ENCODE measurements around the gene TUBGCP3. TPM values are rescaled to one million over a fixed set of nuclear protein-coding genes. Genes with fewer than 3 reads are reported as not detected.

TUBGCP3 gene, protein sequence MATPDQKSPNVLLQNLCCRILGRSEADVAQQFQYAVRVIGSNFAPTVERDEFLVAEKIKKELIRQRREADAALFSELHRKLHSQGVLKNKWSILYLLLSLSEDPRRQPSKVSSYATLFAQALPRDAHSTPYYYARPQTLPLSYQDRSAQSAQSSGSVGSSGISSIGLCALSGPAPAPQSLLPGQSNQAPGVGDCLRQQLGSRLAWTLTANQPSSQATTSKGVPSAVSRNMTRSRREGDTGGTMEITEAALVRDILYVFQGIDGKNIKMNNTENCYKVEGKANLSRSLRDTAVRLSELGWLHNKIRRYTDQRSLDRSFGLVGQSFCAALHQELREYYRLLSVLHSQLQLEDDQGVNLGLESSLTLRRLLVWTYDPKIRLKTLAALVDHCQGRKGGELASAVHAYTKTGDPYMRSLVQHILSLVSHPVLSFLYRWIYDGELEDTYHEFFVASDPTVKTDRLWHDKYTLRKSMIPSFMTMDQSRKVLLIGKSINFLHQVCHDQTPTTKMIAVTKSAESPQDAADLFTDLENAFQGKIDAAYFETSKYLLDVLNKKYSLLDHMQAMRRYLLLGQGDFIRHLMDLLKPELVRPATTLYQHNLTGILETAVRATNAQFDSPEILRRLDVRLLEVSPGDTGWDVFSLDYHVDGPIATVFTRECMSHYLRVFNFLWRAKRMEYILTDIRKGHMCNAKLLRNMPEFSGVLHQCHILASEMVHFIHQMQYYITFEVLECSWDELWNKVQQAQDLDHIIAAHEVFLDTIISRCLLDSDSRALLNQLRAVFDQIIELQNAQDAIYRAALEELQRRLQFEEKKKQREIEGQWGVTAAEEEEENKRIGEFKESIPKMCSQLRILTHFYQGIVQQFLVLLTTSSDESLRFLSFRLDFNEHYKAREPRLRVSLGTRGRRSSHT
- total RNA-seq (10 to 100 TPM; 21.3 to 58.0 (median 37.7) TPM), polyA plus RNA-seq (10 to 100 TPM; 19.4 to 20.4 TPM)
- long read RNA-seq, donor 1, transcript TUBGCP3-201 (22 exons, 3,899 nt), result major isoform, 5 of 37 reads
- long read RNA-seq, donor 1, partial matches to known transcripts, result 24 of 37 reads
- long read RNA-seq, donor 1, other reads (novel, unspliced or antisense), result 6 of 37 reads
- long read RNA-seq, donor 2, transcript TUBGCP3-201 (22 exons, 3,899 nt), result major isoform, 7 of 9 reads
- long read RNA-seq, donor 2, partial matches to known transcripts, result 0 of 9 reads
- long read RNA-seq, donor 2, other reads (novel, unspliced or antisense), result 0 of 9 reads
- long read RNA-seq, donor 3, transcript TUBGCP3-201 (22 exons, 3,899 nt), result major isoform, 53 of 74 reads
- long read RNA-seq, donor 3, partial matches to known transcripts, result 7 of 74 reads
- long read RNA-seq, donor 3, other reads (novel, unspliced or antisense), result 11 of 74 reads

DNA sequence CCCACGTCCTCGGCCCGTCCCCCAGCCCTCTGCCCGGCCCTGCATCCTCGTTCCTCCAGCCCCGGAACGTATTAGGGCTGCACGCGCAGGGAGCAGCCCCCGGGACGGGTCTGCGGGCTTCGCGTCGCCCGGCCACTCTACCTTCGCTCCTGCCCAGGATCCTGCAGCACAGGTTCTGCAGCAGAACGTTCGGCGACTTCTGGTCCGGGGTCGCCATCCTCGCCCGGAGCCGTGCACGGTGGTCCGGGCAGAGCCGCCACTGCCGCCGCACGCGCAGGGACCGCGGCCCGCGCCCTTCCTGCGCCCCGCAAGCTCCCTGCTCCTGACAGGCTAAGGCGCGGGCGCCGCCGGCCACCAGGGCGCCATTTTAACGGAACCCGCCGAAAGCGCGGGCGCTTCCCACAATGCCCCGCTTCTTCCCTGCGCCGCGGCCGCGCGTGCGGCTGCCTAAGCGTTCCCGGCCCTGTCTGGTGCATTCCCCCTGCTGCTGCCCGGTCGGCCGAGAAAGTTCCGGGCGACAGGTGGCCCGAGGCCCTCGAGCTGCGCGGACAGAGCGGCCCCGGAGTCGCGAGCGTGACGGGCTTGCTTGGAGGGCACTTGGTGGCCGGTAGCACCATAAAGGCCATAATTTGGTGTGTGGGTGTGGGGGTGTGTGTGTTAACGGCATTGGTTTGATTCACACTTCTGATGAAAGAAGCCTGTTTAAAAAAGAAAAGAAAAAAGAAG lies at the start of gene TUBGCP3:
TUBGCP3 (minus strand) TSS at position 390 of the 726 bp plus-strand sequence; CDS start at position 217, 173 bp downstream.
- H3K9me3 ChIP-seq, result no peaks in the 10 kb centered on the region
- DNase-seq, result peak; percentile 80 to 90 (median 84)
- no peaks in the 10 kb centered on the region for H3K36me3 ChIP-seq
- H3K27me3 ChIP-seq, result no peaks in the 10 kb centered on the region
- H3K4me1 ChIP-seq (ENCODE audit: insufficient read depth), result peaks cover 9% of the 10 kb centered on the region
- peak within 1 kb of the TSS; percentile 98 for H3K4me3 ChIP-seq
- peak within 1 kb of the TSS; percentile 82 to 95 for H3K27ac ChIP-seq
- intact Hi-C loops (cut with DNase I), result no loop called here
- 0 to 1% (median 0%) methylated on average over 76 to 77 of the region's 77 CpGs for WGBS, 3 donors
- no peak for TF ChIP-seq EP300 (IDR thresholded peaks at IDR 0.05)
- TF ChIP-seq, protein P1, sequence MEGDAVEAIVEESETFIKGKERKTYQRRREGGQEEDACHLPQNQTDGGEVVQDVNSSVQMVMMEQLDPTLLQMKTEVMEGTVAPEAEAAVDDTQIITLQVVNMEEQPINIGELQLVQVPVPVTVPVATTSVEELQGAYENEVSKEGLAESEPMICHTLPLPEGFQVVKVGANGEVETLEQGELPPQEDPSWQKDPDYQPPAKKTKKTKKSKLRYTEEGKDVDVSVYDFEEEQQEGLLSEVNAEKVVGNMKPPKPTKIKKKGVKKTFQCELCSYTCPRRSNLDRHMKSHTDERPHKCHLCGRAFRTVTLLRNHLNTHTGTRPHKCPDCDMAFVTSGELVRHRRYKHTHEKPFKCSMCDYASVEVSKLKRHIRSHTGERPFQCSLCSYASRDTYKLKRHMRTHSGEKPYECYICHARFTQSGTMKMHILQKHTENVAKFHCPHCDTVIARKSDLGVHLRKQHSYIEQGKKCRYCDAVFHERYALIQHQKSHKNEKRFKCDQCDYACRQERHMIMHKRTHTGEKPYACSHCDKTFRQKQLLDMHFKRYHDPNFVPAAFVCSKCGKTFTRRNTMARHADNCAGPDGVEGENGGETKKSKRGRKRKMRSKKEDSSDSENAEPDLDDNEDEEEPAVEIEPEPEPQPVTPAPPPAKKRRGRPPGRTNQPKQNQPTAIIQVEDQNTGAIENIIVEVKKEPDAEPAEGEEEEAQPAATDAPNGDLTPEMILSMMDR (IDR thresholded peaks at IDR 0.05), result peak in 1 of 3 donors; percentile 55

DNA sequence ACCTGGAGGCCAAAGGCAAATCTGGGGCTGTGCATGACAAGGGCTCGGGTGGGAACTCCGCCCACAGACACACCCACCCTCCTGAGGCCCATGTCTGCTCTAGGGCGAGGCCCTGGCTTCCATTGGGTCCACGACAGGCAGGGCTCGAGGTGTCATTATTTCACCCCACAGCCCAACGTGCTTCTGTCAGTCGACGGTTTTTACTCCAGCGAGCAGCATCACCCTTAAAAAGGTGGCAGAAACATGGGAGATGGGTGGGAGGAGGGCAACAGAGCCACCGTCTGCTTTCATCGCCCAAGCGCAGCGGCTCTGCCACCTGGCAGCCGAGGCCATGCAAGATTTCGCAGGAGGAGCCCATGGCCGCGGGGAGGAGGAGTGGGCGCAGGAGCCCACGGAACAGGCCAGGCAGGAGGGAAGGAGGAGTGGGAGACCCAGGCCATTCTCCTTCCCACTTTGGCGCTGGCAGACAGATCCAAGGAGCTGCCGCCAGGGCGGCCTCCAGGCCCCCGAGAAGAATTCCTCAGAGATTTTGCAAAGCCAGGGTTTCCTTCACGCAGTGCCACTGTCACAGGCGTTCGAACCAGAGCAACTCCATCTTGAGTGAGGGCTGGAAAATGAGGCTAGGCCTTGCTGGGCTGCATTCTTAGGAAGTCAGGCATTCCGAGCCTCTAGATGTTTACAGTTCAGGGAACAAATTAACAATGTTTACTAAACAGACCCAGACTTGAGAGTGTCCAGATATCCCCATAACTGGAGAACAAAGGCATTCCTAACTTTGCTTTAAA lies 49.3 kb upstream of the TUBGCP3 start:
- Histone ChIP-seq H3K27me3 (no peaks in the 10 kb centered on the region), H3K4me3 (no peak overlapping the region), H3K36me3 (no peaks in the 10 kb centered on the region), H3K9me3 (no peaks in the 10 kb centered on the region), H3K27ac (no peak overlapping the region), H3K4me1 (ENCODE audit: insufficient read depth) (no peaks in the 10 kb centered on the region)
- TF ChIP-seq, protein P1 (IDR thresholded peaks at IDR 0.05), result no peak
- TF ChIP-seq POLR2A (IDR thresholded peaks at IDR 0.05) (no peak), EP300 (IDR thresholded peaks at IDR 0.05) (no peak)
- intact Hi-C loops (cut with DNase I), result loop anchor here in 1 of 4 donors (5.0 kb wide), 1 partner anchor 240 kb away; no protein-coding TSS in a partner anchor
- WGBS, 3 donors, result 77 to 79% (median 78%) methylated on average over 27 of the region's 27 CpGs
- no peak for DNase-seq

DNA sequence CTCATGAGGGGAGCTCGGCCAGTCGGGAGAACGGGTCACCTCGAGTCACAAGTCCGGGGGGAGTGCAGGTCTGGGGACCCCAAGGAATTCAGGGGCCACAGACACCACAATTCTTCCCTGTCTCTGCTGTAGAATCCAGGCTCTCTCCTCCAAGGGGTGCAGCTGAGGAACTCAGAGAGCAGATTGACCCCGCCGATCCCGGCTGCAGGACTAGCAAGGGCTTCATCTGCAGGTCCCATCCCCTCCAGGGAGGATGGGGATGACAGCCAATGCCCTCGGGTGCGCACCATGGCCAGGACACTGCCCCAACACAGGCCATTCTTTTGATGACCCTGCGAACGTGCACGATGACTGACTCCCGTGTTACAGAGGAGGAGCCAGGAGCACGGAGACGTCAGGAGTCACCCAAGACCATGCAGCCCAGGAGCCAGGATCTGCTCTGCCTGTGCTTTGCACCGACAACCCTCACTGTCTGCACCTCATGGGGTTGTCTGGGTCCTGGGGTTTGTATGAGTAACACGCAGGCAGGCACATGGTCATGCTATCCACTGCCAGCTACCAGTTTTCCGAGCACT lies 48.5 kb upstream of the TUBGCP3 start:
- TF ChIP-seq EP300 (IDR thresholded peaks at IDR 0.05), result no peak
- TF ChIP-seq, protein P1 (IDR thresholded peaks at IDR 0.05), result no peak
- TF ChIP-seq POLR2A (IDR thresholded peaks at IDR 0.05), result no peak
- intact Hi-C loops (cut with DNase I), result loop anchor here in 1 of 4 donors (5.0 kb wide), 1 partner anchor 241 kb away; no protein-coding TSS in a partner anchor
- H3K9me3 ChIP-seq, result no peaks in the 10 kb centered on the region
- no peaks in the 10 kb centered on the region for H3K36me3 ChIP-seq
- no peak for DNase-seq
- no peaks in the 10 kb centered on the region for H3K27me3 ChIP-seq
- H3K27ac ChIP-seq, result no peak overlapping the region
- 83 to 89% (median 88%) methylated on average over 19 of the region's 19 CpGs for WGBS, 3 donors
- no peaks in the 10 kb centered on the region for H3K4me1 ChIP-seq (ENCODE audit: insufficient read depth)
- no peak overlapping the region for H3K4me3 ChIP-seq
